ENCODE measurements around the gene HTD2. TPM values are rescaled to one million over a fixed set of nuclear protein-coding genes. Genes with fewer than 3 reads are reported as not detected.

The HTD2 gene
- total RNA-seq, 2 donors from 2014 or later: 12.1 to 14.7 TPM

DNA sequence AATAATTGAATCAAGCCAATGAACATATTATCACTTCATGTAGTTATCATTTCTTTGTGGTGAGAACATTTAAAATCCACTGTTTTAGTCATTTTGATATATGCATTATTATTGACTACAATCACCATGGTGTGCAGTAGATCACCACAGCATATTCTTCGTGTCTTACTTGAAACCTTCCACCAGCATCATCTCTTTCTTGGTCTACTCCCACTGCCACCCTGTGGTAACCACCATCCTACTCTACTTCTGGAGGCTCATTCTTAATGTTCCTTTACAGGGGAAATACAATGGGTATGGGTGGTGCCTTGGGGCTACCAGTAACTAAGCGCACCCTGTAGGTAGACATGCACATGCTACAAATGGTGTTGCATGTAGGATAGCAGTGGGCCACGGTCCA lies 51.8 kb downstream of the HTD2 start:
- H3K9me3 ChIP-seq: no peaks in the 10 kb centered on the region
- no peaks in the 10 kb centered on the region for H3K36me3 ChIP-seq
- TF ChIP-seq, protein P1, sequence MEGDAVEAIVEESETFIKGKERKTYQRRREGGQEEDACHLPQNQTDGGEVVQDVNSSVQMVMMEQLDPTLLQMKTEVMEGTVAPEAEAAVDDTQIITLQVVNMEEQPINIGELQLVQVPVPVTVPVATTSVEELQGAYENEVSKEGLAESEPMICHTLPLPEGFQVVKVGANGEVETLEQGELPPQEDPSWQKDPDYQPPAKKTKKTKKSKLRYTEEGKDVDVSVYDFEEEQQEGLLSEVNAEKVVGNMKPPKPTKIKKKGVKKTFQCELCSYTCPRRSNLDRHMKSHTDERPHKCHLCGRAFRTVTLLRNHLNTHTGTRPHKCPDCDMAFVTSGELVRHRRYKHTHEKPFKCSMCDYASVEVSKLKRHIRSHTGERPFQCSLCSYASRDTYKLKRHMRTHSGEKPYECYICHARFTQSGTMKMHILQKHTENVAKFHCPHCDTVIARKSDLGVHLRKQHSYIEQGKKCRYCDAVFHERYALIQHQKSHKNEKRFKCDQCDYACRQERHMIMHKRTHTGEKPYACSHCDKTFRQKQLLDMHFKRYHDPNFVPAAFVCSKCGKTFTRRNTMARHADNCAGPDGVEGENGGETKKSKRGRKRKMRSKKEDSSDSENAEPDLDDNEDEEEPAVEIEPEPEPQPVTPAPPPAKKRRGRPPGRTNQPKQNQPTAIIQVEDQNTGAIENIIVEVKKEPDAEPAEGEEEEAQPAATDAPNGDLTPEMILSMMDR (IDR thresholded peaks at IDR 0.05): no peak
- no peak overlapping the region for H3K27ac ChIP-seq
- no peaks in the 10 kb centered on the region for H3K27me3 ChIP-seq
- peaks cover 0 to 25% of the 10 kb centered on the region in 2 donors for H3K4me1 ChIP-seq
- H3K4me3 ChIP-seq: no peak overlapping the region
- peak; percentile 7 for DNase-seq (ENCODE audit: low spot score)

DNA sequence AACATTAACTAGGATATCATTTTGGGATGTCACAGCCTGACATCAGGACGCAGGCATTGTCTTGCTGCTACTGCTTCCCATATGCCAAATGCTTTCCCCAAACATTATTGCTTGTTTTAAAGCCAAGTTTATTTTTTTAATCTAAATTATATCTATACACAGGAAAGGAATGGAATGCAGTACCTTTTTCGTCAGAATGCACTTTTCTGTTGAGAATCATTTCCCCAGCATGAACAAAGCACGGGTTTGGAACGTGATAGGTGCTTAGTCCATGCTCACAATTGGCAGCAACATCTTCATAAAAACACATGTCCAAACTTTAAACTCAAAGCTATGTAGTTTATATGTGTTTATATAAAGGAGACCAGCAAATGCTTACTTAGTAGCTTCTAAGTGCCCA lies 52.5 kb downstream of the HTD2 start:
- H3K9me3 ChIP-seq: no peaks in the 10 kb centered on the region
- no peaks in the 10 kb centered on the region for H3K36me3 ChIP-seq
- no peak overlapping the region for H3K27ac ChIP-seq
- TF ChIP-seq, protein P1 (IDR thresholded peaks at IDR 0.05): no peak
- H3K4me3 ChIP-seq: no peak overlapping the region
- no peaks in the 10 kb centered on the region for H3K27me3 ChIP-seq
- H3K4me1 ChIP-seq: peaks cover 0 to 25% of the 10 kb centered on the region in 2 donors
- DNase-seq (ENCODE audit: low spot score): no peak

DNA sequence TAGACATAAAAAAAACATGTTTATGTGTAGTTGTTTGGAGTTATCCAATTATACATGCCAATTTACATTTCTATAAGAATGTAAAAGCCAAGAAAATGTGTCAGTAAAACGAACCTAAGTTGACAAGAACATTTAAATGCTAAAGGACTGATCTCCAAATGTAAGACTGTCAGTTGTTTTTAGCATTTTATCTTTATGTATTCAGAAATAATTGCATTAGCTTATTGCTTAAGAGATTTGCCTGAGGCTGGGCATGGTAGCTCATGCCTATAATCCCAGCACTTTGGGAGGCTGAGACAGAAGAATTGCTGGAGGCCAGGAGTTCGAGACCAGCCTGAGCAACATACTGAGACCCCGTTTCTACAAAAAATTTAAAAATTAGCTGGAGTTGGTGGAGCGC lies 53.3 kb downstream of the HTD2 start:
- Histone ChIP-seq H3K36me3 (no peaks in the 10 kb centered on the region), H3K4me3 (no peak overlapping the region), H3K27ac (no peak overlapping the region), H3K27me3 (no peaks in the 10 kb centered on the region), H3K4me1 (peaks cover 0 to 25% of the 10 kb centered on the region in 2 donors), H3K9me3 (no peaks in the 10 kb centered on the region)
- TF ChIP-seq, protein P1 (IDR thresholded peaks at IDR 0.05): no peak
- DNase-seq (ENCODE audit: low spot score): no peak

DNA sequence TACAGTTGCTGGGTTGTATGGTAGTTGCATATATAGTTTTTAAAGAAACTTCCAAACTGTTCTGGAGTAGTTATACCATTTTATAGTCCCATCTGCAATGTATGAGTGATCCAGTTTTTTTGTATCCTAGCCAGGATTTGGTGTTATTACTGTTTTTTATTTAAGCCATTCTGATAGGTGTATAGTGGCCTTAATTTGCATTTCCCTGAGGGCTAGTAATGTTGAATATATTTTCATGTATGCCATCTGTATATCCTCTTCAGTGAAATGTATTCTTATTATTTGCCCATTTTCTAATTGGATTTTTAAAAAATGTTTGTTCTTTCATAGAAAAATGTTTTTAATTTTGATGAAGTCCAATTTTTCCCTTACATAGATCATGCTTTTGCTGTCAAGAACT lies 55.5 kb downstream of the HTD2 start:
- no peak overlapping the region for H3K4me3 ChIP-seq
- no peak for DNase-seq (ENCODE audit: low spot score)
- TF ChIP-seq, protein P1 (IDR thresholded peaks at IDR 0.05): no peak

DNA sequence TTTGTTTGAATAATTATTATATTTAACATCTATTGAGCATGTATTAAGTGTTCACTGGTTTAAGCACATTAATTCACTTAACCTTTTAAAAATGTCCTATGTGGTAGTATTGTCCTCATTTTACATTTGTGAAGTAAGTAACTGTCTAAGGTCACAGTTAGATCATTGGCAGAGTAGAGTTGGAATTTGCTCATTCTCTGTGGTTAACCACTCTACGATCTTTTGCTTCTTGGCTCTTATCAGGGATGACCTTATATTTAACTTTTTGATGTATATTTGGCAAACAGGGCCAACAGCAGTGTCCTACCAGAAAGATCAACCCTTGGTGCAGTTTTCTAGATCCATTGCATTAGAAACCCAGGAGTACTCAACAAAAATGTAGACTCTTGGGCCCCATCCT lies 60.4 kb downstream of the HTD2 start:
- DNase-seq (ENCODE audit: low spot score): no peak
- Histone ChIP-seq H3K9me3 (no peaks in the 10 kb centered on the region), H3K36me3 (no peaks in the 10 kb centered on the region), H3K4me1 (no peaks in the 10 kb centered on the region), H3K4me3 (no peak overlapping the region), H3K27me3 (no peaks in the 10 kb centered on the region), H3K27ac (no peak overlapping the region)
- TF ChIP-seq, protein P1 (IDR thresholded peaks at IDR 0.05): no peak

More for the DNA sequence above, 55.5 kb downstream of the HTD2 start:
- Histone ChIP-seq H3K4me1 (peaks cover 0 to 7% of the 10 kb centered on the region in 2 donors), H3K9me3 (no peaks in the 10 kb centered on the region), H3K27ac (no peak overlapping the region), H3K27me3 (no peaks in the 10 kb centered on the region), H3K36me3 (no peaks in the 10 kb centered on the region)

DNA sequence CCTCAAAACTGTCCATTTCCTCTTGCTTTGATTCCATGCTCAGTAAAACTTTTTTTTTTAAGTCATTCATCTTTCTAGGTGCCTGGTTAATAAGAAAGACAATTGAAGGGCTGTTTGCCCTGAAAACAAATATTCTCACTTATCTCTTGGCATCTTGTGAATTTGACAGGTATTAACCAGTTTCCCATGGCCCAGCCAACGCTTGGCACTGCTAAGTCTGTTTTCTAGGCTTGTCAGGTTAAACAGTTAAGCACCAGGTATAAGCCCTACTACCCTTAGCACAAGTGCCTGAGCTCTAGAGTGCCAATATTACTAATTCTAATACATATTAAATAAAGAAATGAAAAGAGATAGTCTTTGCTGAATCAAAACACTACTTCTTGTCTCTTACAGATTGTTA lies 62.7 kb downstream of the HTD2 start:
- H3K9me3 ChIP-seq: no peaks in the 10 kb centered on the region
- no peak overlapping the region for H3K27ac ChIP-seq
- DNase-seq (ENCODE audit: low spot score): no peak
- H3K36me3 ChIP-seq: no peaks in the 10 kb centered on the region
- no peak overlapping the region for H3K4me3 ChIP-seq
- H3K27me3 ChIP-seq: no peaks in the 10 kb centered on the region
- TF ChIP-seq, protein P1 (IDR thresholded peaks at IDR 0.05): no peak
- H3K4me1 ChIP-seq: no peaks in the 10 kb centered on the region
